IPS DF 4.7 (cell line): ENCODE results near the gene TAX1BP3.
"Not testable (repeated sequence)": the region's sequence is repeated elsewhere in the genome, so short reads cannot be mapped to it uniquely, and the experiment has no call there.

ENCODE experiments used
- DNase-seq: peaks from one replicate; pipeline ENCODE4 v3.0.0-alpha.2; 2013; ENCODE audit warnings: low spot score; ENCODE audit errors: extremely low read depth

Gene TAX1BP3

GRCh38 chr17:3668279-3669084 is at the start of gene TAX1BP3, which contains the start of gene EMC6:
TAX1BP3 (minus strand) TSS chr17:3668578; CDS start chr17:3668526, 52 bp downstream.
EMC6 (plus strand) TSS chr17:3668812; CDS start chr17:3669147, 335 bp downstream.
- DNase-seq, result peak; percentile 76

DNA sequence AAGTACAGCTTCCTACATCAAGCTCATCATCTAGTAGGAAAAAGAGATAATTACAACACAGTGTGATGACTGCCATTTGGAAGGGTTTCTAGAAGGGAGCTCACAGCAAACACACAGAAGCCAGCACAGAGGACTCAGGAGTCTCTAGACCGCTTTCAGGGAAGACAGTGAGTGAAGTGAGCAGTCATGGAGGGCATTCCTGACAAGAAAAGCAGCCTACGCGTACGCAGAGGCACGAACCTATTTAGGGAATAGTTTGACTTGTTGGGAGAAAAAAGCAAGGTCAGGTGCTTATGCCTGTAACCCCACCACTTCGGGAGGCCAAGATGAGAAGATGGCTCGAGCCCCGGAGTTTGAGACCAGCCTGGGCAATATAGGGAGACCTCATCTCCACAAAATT is 46.9 kb upstream of the TAX1BP3 start:
- no peak for DNase-seq

GRCh38 chr17:3712811-3713463 is 44.6 kb upstream of the TAX1BP3 start:
- DNase-seq, result no peak

DNA sequence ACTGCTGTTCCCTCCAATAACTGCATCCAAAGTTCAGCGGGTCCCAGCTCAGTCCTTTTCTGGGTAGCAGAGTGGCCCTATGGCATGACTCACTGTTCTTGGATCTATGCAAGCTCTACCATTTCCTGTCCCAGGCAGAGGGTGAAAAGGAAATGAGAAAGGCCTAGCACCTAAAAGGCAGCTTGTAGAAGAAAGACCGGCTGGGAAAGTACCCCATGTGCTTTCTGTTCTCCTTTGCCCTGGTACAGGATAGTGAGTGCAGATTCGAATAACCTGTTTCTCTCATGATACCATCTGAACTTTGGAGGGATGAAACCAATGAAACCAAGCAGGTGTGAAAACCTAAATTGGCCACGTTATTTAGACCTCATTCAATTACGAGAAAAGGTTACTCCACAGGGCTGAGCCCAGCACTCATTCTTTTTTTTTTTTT is 42.6 kb upstream of the TAX1BP3 start:
- DNase-seq, result no peak

- no peak for DNase-seq
Observed at GRCh38 chr17:3708366-3708765, 40.0 kb upstream of the TAX1BP3 start.

- DNase-seq, result not testable (repeated sequence)
Observed at GRCh38 chr17:3705718-3705984, 37.3 kb upstream of the TAX1BP3 start.

- DNase-seq, result no peak
Observed at GRCh38 chr17:3704931-3705717, 36.7 kb upstream of the TAX1BP3 start.

DNA sequence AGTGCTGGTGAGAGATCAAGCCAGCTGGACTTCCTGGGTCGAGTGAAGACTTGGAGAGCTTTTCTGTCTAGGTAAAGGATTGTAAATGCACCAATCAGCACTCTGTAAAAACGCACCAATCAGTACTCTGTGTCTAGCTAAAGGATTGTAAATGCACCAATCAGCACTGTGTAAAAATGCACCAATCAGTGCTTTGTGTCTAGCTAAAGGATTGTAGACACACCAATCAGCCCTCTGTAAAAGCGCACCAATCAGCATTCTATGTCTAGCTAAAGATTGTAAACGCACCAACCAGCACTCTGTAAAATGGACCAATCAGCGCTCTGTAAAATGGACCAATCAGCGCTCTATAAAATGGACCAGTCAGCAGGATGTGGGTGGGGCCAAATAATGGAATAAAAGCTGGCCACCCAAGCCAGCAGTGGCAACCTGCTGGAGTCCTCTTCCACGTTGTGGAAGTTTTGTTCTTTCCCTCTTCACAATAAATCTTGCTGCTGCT is 33.7 kb upstream of the TAX1BP3 start:
- DNase-seq, result not testable (repeated sequence)

- no peak for DNase-seq
Observed at GRCh38 chr17:3699951-3700350, 31.6 kb upstream of the TAX1BP3 start.

DNA sequence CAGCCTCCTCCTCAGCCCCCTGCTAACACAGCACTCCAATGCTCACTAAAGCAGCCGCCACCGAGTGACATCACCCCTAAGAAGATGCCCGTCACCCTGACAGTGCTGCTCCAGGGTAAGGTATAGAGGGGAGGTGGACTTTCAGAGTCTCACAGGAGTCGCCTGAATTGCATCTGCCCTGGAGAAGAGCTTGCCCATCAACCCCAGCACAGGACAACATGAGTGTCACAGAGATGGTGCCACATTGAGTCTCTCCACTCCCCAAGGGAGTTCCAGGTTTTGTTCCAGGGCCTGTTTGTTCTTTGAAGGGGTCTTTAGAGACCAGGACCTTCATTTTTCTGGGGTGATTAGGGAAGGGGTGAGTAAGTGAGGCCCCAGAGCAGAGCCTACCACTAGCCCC is 29.8 kb upstream of the TAX1BP3 start:
- DNase-seq, result no peak

- no peak for DNase-seq
Observed at GRCh38 chr17:3697103-3697476, 28.7 kb upstream of the TAX1BP3 start.

DNA sequence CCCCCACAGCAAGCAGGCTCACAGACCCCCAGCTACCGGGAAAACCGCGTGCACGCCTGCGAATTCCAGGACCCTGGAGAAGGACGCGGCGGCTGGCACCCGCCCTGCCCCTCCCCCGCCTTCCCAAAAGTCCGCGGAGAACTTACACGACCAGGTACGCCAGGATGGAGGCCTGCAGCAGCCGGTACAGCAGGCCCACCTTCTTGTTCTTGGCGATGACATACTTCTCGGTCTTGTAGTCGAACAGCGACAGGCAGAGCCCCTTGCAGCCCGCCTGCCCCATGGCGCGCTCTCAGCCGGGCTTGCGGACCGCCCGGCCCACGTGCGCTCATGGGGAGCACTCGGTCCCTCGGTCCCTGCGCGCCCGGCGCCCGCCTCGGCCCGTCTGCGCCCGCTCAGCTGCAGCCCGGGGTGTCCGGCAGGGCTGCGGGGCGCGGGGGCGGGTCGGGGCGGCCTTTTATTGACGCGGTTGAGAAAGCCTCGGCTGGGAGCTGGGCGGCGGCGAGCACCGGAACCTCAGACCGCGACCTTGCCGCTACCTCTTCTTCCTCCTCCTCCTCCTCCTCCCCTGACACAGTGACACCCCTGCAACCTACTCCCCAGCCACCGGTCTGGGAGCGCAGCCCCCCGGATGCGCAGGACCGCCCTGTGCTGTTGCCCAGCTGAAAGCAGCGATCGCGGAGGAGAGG is 27.5 kb upstream of the TAX1BP3 start, which contains the start of gene P2RX5:
Gene P2RX5, minus strand, starts transcription at position 433 of the 689 bp plus-strand sequence. Its CDS starts 150 bp downstream, at position 283.
- no peak for DNase-seq

GRCh38 chr17:3695129-3695722 is 26.8 kb upstream of the TAX1BP3 start:
- DNase-seq, result no peak

DNA sequence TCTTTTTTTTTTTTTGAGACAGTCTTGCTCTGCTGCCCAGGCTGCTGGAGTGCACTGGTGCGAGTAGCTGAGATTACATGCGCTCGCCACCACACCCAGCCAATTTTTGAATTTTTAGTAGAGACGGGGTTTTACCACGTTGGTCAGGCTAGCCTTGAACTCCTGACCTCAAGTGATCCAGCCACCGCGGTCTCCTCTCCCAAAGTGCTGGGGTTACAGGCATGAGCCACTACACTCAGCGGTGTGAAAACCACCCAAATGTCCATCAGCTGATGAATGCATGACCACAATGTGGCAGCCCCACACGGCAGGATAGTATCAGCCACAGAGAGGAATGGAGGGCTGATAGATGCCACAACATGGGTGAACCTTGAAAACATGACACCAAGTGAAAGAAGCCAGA is 25.5 kb upstream of the TAX1BP3 start:
- DNase-seq, result no peak

GRCh38 chr17:3693141-3693540 is 24.8 kb upstream of the TAX1BP3 start:
- DNase-seq, result no peak

- no peak for DNase-seq
Observed at GRCh38 chr17:3692346-3692745, 24.0 kb upstream of the TAX1BP3 start.

GRCh38 chr17:3691617-3692067 is 23.3 kb upstream of the TAX1BP3 start:
- DNase-seq, result no peak

GRCh38 chr17:3690094-3690715 is 21.8 kb upstream of the TAX1BP3 start:
- no peak for DNase-seq

- no peak for DNase-seq
Observed at GRCh38 chr17:3689262-3690093, 21.1 kb upstream of the TAX1BP3 start.
